Endothelial cell of umbilical vein (primary cell): ENCODE measurements around the gene MTMR3.

Source experiments
- CTCF ChIP-seq, 2 donors: IDR thresholded peaks; 1 replicate in 1 of 2; 2 replicates in 1 of 2; pipeline ENCODE4 v1.5.1; 2011; ENCODE audit warnings: low read length in 2 of 2, mild to moderate bottlenecking in 2 of 2, moderate library complexity in 2 of 2, control low read depth in 1 of 2, inconsistent platforms in 1 of 2, low read depth in 1 of 2; ENCODE audit not compliant: insufficient read depth in 1 of 2; ENCODE audit errors: extremely low read depth in 1 of 2
- POLR2A ChIP-seq: IDR thresholded peaks from 2 replicates; pipeline ENCODE4 v1.6.1; 2012; ENCODE audit warnings: low read depth, mild to moderate bottlenecking, control low read depth, low read length
- POLR2AphosphoS5 ChIP-seq: IDR thresholded peaks from 2 replicates; pipeline ENCODE4 v1.6.1; 2012; ENCODE audit warnings: low read depth, mild to moderate bottlenecking, control low read depth, low read length, moderate library complexity; ENCODE audit not compliant: insufficient read depth

- no peak for TF ChIP-seq POLR2A
- no peak for TF ChIP-seq POLR2AphosphoS5
- TF ChIP-seq CTCF (IDR thresholded peaks at IDR 0.05; ENCODE audit: extremely low read depth in 1 of 2, insufficient read depth in 1 of 2, low read depth in 1 of 2, low read length in 2 of 2) = no peak
Observed at GRCh38 chr22:30009478-30009877, 126.5 kb downstream of the MTMR3 start.
